SU-DHL-6 (cell line): ENCODE measurements around the gene SOX5.
"Not testable (repeated sequence)": the region's sequence is repeated elsewhere in the genome, so short reads cannot be mapped to it uniquely, and the experiment has no call there.

Source experiments
- H2AFZ ChIP-seq: fragments of 200-600 bp; sonication (generic); 2 replicates; pipeline ENCODE4 v1.6.1; 2014; ENCODE audit warnings: low read depth, mild to moderate bottlenecking, moderate library complexity, mixed read lengths, antibody characterized with exemption, low read length; ENCODE audit not compliant: severe bottlenecking
- H3F3A ChIP-seq: fragments of 200-600 bp; shearing (Covaris generic); 2 replicates; pipeline ENCODE4 v1.6.0; 2016; ENCODE audit warnings: antibody characterized with exemption, mild to moderate bottlenecking; ENCODE audit not compliant: insufficient read depth
- H3K27ac ChIP-seq: fragments of 200-600 bp; sonication (generic); 2 replicates; pipeline ENCODE4 v1.5.1; 2016; ENCODE audit warnings: low read depth, mild to moderate bottlenecking, low read length, moderate library complexity, mixed read lengths
- H3K27me3 ChIP-seq: fragments of 200-600 bp; sonication (generic), shearing (Covaris generic); 2 replicates; pipeline ENCODE4 v1.6.0; 2014; ENCODE audit warnings: mild to moderate bottlenecking, low read length
- H3K36me3 ChIP-seq: fragments of 200-600 bp; sonication (generic); 2 replicates; pipeline ENCODE4 v1.6.1; 2014; ENCODE audit warnings: mild to moderate bottlenecking, low read length, mixed read lengths
- H3K4me2 ChIP-seq: fragments of 300-600, 200-600 bp; shearing (Covaris generic), sonication (generic); 2 replicates; pipeline ENCODE4 v1.6.0; 2014; ENCODE audit warnings: low read length, low read depth, mild to moderate bottlenecking; ENCODE audit not compliant: poor library complexity, severe bottlenecking
- H3K4me3 ChIP-seq: fragments of 200-600 bp; sonication (generic); 2 replicates; pipeline ENCODE4 v1.5.1; 2014; ENCODE audit warnings: antibody characterized with exemption, low read length, mild to moderate bottlenecking, mixed read lengths; ENCODE audit not compliant: insufficient read depth, poor library complexity, severe bottlenecking
- H3K79me2 ChIP-seq: fragments of 200-600 bp; sonication (generic); 2 replicates; pipeline ENCODE4 v1.6.1; 2014; ENCODE audit warnings: mild to moderate bottlenecking, low read length, moderate library complexity; ENCODE audit not compliant: insufficient read depth
- H3K9ac ChIP-seq: fragments of 200-600 bp; sonication (generic); 2 replicates; pipeline ENCODE4 v1.7.0; 2014; ENCODE audit warnings: mild to moderate bottlenecking, low read length
- H3K9me2 ChIP-seq: fragments of 200-600 bp; sonication (generic); replicated peaks from 2 replicates; pipeline ENCODE4 v1.6.1; 2014; ENCODE audit warnings: low read length; ENCODE audit not compliant: insufficient read depth
- H3K9me3 ChIP-seq: fragments of 200-600 bp; sonication (generic); 2 replicates; pipeline ENCODE4 v1.6.1; 2014; ENCODE audit warnings: low read length, mixed read lengths; ENCODE audit not compliant: insufficient read depth
- H4K20me1 ChIP-seq: fragments of 200-600 bp; sonication (generic); 2 replicates; pipeline ENCODE4 v1.6.1; 2014; ENCODE audit warnings: low read depth, mild to moderate bottlenecking, antibody characterized with exemption, low read length, moderate library complexity, mixed read lengths
- EZH2phosphoT487 ChIP-seq: fragments of 200-600 bp; sonication (generic), shearing (Covaris generic); conservative IDR thresholded peaks from 2 replicates; pipeline ENCODE4 v1.6.1; 2018; ENCODE audit warnings: mild to moderate bottlenecking, antibody characterized with exemption, low read length, moderate library complexity, mixed read lengths
- TF ChIP-seq, protein P1 (sequence below): fragments of 200-600 bp; sonication (generic); IDR thresholded peaks from one replicate; pipeline ENCODE4 v1.5.1; 2017; ENCODE audit warnings: antibody characterized with exemption, mild to moderate bottlenecking, low read length, moderate library complexity; ENCODE audit not compliant: insufficient read depth, poor library complexity, severe bottlenecking

Gene SOX5

DNA sequence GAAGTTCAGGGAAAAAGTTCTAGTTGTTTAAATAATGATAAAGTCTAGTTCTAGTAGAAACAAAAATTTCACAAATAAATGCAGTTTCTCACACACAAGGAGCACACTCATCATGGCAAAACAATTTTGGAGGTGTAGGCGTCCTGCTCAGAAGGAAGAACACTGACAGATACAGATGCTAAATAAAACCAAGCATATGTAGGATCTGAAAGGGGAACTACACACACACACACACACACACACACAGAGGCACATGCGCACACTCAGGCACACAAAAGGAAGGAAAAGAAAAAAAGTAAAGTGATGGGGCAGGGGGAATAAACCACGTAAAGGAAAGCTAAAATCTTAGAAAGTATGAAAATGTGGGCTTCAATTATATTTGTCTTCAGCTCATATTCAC, 117.7 kb downstream of the SOX5 start:
- Histone ChIP-seq H3K9me3 (no peaks in the 10 kb centered on the region), H3K4me2 (no peak overlapping the region), H3K9me2 (no peaks in the 10 kb centered on the region), H4K20me1 (no peaks in the 10 kb centered on the region), H3K4me3 (no peak overlapping the region), H3K9ac (no peak overlapping the region), H3F3A (no peaks in the 10 kb centered on the region), H3K79me2 (no peaks in the 10 kb centered on the region), H3K36me3 (no peaks in the 10 kb centered on the region), H2AFZ (no peak overlapping the region), H3K27me3 (no peaks in the 10 kb centered on the region), H3K27ac (no peak overlapping the region)
- TF ChIP-seq, protein P1, sequence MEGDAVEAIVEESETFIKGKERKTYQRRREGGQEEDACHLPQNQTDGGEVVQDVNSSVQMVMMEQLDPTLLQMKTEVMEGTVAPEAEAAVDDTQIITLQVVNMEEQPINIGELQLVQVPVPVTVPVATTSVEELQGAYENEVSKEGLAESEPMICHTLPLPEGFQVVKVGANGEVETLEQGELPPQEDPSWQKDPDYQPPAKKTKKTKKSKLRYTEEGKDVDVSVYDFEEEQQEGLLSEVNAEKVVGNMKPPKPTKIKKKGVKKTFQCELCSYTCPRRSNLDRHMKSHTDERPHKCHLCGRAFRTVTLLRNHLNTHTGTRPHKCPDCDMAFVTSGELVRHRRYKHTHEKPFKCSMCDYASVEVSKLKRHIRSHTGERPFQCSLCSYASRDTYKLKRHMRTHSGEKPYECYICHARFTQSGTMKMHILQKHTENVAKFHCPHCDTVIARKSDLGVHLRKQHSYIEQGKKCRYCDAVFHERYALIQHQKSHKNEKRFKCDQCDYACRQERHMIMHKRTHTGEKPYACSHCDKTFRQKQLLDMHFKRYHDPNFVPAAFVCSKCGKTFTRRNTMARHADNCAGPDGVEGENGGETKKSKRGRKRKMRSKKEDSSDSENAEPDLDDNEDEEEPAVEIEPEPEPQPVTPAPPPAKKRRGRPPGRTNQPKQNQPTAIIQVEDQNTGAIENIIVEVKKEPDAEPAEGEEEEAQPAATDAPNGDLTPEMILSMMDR = no peak
- no peak for TF ChIP-seq EZH2phosphoT487

DNA sequence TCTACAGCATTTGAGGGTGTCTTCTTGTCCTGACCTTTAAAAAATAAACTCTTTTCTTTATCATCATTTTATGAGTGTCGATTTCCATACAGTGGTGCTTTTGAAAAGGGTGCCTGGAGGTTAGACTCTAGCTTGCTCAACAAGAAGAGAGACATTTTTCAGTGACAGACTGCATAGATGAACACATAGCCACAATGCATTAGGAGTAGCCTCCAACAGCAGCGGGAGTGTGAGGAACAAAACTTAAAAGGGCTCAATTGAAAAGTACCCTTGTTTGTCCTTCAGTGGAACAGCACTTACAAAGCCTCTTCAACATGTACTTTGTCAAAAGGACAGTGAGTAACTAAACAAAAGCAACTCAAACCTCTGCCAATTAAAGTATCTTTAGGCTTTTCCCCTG, 119.3 kb downstream of the SOX5 start:
- TF ChIP-seq, protein P1 = no peak
- TF ChIP-seq EZH2phosphoT487 = no peak
- no peak overlapping the region for H3K9ac ChIP-seq
- H3K36me3 ChIP-seq = no peaks in the 10 kb centered on the region
- no peaks in the 10 kb centered on the region for H3K9me3 ChIP-seq
- no peak overlapping the region for H3K27ac ChIP-seq
- H4K20me1 ChIP-seq = no peaks in the 10 kb centered on the region
- H3K27me3 ChIP-seq = no peaks in the 10 kb centered on the region
- no peaks in the 10 kb centered on the region for H3F3A ChIP-seq
- no peak overlapping the region for H2AFZ ChIP-seq
- no peaks in the 10 kb centered on the region for H3K79me2 ChIP-seq
- no peaks in the 10 kb centered on the region for H3K9me2 ChIP-seq
- no peak overlapping the region for H3K4me3 ChIP-seq
- H3K4me2 ChIP-seq = no peak overlapping the region

DNA sequence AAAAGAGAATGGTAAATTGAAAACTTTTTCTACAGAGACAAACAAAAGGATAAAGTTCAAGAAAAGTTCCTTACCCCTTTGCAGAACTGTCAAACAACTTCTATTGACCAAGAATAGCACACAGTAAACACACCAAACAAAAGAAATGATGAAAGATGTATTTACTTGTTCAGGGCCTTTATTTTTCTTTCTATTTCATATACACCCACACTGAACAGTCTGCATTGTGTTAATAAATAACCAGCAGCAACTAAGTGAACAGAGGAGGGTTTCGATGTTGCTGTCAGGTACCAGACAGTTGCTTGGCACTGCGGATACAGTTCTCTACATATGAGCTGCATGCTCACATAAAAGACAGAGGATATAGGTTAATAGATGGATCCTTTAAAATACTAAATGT, 122.1 kb downstream of the SOX5 start:
- Histone ChIP-seq H3K27me3 (no peaks in the 10 kb centered on the region), H4K20me1 (no peaks in the 10 kb centered on the region), H3K9ac (no peak overlapping the region), H3K4me2 (no peak overlapping the region), H2AFZ (no peak overlapping the region), H3K4me3 (no peak overlapping the region), H3F3A (no peaks in the 10 kb centered on the region), H3K9me2 (no peaks in the 10 kb centered on the region), H3K9me3 (no peaks in the 10 kb centered on the region), H3K79me2 (no peaks in the 10 kb centered on the region), H3K36me3 (no peaks in the 10 kb centered on the region), H3K27ac (no peak overlapping the region)
- TF ChIP-seq, protein P1 = no peak
- no peak for TF ChIP-seq EZH2phosphoT487

DNA sequence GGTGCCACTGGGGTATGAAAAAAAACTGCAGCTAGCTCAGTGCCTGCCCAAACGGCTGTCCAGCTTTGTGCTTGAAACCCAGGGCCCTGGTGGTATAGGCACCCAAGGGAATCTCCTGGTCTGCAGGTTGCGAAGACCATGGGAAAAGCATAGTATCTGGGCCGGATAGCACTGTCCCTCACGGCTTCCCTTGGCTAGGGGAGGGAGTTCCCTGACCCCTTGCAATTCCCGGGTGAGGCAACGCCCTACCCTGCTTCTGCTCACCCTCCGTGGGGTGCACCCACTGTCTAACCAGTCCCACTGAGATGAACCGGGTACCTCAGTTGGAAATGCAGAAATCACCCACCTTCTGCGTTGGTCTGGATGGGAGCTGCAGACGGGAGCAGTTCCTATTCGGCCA, 124.3 kb downstream of the SOX5 start:
- not testable (repeated sequence) for H3K9me2 ChIP-seq, H2AFZ ChIP-seq, H4K20me1 ChIP-seq, H3K4me2 ChIP-seq, H3K4me3 ChIP-seq, H3K9ac ChIP-seq, H3K79me2 ChIP-seq, H3F3A ChIP-seq, H3K27me3 ChIP-seq, H3K36me3 ChIP-seq, H3K9me3 ChIP-seq, H3K27ac ChIP-seq
